Fibroblast of the aortic adventitia (primary cell): ENCODE results near the gene DRG2. TPM values are rescaled to one million over a fixed set of nuclear protein-coding genes. Genes with fewer than 3 reads are reported as not detected.

ENCODE experiments used
- DNase-seq: peaks from one replicate; pipeline ENCODE4 v3.0.0-alpha.2; 2010; ENCODE audit warnings: low read depth
- H3K4me3 ChIP-seq: 2 replicates; pipeline ENCODE4 v1.5.1; 2011; ENCODE audit warnings: low read depth, mild to moderate bottlenecking, control low read depth, low read length, moderate library complexity
- total RNA-seq: library from RNA; depleted of rRNA; stranded (reverse); fragments of >200 nt; gene quantifications from 2 replicates; pipeline ENCODE4 v1.2.3, GENCODE V29; 2012; ENCODE audit warnings: low replicate concordance
- TF ChIP-seq, protein P1 (sequence below): IDR thresholded peaks from 2 replicates; pipeline ENCODE4 v1.5.1; 2011; ENCODE audit warnings: mild to moderate bottlenecking, low read length, control low read depth, inconsistent platforms; ENCODE audit not compliant: insufficient read depth

Gene DRG2
- total RNA-seq, 1 donor: 25.3 TPM

DNA sequence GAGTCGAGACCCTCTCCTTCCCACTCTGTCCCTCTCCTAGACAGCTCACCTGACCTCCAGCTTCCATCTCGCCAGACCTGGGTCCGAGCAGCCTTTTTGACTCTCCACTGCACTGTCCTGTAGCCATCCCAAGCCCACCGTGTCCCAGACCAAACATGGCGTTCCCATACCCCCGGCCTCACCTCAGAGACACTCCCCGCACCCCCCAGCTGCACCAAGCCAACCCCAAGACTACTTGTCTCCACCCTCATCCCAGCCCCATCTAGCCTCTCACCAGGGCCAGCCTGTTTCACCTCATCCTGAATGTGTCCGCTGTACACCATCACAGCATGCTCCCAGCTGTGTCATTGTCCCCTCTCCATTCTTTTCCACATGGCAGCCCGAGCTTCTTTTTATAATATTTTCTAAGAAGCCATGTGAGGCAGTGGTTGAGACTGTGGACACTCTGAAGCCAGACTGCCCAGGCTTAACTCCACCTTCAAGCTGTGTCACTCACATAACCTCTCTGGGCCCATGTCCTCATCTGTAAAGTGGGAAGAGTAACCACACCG, 22.3 kb downstream of the DRG2 start:
- no peak for DNase-seq
- H3K4me3 ChIP-seq: no peak overlapping the region
- TF ChIP-seq, protein P1, sequence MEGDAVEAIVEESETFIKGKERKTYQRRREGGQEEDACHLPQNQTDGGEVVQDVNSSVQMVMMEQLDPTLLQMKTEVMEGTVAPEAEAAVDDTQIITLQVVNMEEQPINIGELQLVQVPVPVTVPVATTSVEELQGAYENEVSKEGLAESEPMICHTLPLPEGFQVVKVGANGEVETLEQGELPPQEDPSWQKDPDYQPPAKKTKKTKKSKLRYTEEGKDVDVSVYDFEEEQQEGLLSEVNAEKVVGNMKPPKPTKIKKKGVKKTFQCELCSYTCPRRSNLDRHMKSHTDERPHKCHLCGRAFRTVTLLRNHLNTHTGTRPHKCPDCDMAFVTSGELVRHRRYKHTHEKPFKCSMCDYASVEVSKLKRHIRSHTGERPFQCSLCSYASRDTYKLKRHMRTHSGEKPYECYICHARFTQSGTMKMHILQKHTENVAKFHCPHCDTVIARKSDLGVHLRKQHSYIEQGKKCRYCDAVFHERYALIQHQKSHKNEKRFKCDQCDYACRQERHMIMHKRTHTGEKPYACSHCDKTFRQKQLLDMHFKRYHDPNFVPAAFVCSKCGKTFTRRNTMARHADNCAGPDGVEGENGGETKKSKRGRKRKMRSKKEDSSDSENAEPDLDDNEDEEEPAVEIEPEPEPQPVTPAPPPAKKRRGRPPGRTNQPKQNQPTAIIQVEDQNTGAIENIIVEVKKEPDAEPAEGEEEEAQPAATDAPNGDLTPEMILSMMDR: no peak

DNA sequence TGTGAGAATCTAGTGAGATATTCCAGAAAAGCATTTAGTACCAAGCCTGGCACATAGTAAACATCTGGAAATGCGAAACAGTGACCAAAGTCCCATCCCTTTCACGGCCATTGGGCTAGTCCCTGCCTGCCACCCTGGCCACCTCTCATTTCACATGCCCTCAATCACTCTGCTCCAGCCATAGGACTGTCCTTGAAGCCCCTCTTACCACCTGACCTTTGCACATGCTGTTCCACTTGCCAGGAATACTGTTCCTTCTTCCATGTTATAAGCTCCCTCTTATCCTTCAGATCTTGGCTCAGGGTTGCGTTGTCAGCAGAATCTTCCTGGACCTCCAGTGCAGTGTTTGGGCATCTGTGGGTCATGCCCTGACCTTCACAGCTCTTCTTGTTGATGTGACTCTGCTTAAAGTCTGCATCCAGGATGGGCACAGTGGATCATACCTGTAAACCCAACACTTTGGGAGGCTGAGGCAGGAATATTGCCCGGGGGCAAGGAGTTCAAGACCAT, 22.9 kb downstream of the DRG2 start:
- no peak overlapping the region for H3K4me3 ChIP-seq
- no peak for DNase-seq
- TF ChIP-seq, protein P1: no peak

DNA sequence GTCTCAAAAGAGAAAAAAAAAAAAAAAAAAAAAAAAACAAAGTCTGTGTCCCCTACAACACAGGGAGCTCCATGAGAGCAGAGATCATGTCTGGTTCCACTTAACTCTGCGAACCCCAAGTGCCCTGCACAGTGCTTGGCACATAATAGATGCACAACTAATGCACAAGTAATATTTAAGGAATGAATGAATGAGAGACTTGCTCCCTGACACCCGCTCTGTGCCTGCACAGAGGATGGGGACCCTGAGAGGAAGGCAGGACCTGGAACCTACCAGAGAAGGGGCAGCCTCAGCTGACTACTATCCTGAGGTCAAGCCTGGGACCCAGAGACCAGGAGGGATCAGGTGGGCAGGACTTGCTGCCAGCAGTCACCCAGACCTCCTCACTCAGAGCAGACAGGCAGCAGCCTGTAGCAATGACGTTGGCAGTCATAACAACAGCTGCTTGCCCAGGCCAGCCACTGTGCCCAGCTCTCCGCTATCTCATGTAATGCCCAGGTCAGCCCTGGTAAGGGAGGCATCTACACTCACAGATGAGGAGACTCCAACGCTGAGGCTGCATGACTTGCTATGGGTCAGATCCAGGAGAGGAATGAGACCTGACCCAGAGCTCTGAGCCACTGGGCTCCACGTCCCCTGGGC, 23.7 kb downstream of the DRG2 start:
- H3K4me3 ChIP-seq: no peak overlapping the region
- TF ChIP-seq, protein P1: no peak
- DNase-seq: no peak

DNA sequence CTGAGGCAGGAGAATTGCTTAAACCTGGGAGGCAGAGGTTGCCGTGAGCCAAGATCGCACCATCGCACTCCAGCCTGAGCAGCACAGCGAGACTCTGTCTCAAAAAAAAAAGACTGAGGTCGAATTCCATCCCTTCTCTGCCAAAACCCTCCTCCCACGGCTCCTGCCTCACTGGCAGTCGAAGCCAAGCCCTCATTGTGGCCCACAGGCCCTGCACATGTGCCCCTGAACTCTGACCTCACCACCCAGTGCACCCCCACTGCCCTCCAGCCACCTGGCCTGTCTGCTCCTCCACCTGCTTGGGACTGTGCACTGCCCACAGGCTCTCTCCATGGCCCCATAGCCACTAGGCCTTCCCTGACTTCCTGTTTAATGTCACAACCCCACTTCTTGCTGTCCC, 27.8 kb downstream of the DRG2 start:
- no peak for DNase-seq
- H3K4me3 ChIP-seq: no peak overlapping the region
- TF ChIP-seq, protein P1: no peak

DNA sequence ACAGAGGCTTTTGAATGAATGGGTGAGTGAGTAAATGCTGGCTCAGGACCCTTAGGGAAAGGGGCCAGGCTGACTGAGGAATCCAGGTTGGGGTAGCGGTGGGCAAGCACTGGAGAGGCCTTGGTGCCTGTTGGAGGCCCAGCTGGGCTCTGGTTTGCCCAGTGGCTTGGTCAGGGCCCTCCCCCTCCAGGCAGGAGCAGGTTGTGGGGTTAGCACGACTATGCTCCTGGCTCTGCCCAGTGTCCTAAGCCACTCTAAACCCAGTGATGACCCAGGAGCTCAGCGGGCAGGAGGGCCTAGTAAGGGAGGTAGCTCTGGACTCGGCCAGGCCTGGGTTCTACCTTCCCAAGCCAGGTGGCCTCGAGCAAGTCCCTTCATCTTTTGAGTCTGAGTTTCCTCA, 28.3 kb downstream of the DRG2 start:
- H3K4me3 ChIP-seq: no peak overlapping the region
- TF ChIP-seq, protein P1: no peak
- no peak for DNase-seq

DNA sequence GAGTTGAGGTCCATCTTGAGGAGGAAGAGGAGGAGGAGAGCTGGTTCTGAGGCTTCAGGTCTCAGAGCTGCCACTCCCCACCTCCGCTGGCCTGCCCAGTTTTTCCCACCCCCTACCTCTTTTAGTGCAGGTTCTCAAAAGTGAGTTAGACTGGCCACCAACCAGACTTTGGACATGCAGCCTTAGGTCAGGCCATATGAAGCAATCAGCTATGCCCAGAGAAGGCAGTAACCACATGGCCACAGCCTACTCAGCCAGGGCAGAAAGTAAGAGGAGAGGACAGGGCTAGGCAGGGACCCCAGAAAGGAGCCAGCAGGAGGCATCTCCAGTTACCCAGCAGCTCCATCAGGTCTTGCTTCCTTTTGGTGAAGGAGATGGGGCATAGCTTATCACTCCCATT, 29.8 kb downstream of the DRG2 start:
- no peak for DNase-seq
- TF ChIP-seq, protein P1: no peak
- no peak overlapping the region for H3K4me3 ChIP-seq
